GM21381 (cell line): ENCODE results near the gene SMPD4.
A peak's percentile ranks its signal among the peaks of the same experiment; 100 is the strongest.
"Not testable (repeated sequence)": the region's sequence is repeated elsewhere in the genome, so short reads cannot be mapped to it uniquely, and the experiment has no call there.

Experiments
- ATAC-seq: cut with Tn5 transposase; IDR thresholded peaks from one replicate; pipeline ENCODE4 v1.9.1; 2021; ENCODE audit warnings: mild to moderate bottlenecking, moderate library complexity; ENCODE audit not compliant: unreplicated experiment

Gene SMPD4

DNA sequence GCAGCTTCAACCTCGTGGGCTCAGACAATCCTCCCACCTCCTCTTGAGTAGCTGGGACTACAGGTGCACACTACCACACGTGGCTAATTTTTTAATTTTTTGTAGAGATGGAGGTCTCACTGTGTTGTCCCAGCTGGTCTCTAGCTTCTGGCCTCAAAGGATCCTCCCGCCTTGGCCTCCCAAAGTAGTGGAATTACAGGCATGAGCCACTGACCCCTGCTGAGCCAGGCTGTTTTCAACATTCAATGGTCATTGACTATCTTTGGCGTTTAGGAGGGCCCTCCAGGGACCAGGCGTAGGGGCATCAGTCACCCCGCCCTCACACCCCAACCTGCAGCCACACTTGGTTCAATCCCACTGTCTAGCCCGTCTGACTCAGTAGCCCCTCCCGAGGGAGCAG lies 5.9 kb upstream of the SMPD4 start:
- no peak for ATAC-seq

DNA sequence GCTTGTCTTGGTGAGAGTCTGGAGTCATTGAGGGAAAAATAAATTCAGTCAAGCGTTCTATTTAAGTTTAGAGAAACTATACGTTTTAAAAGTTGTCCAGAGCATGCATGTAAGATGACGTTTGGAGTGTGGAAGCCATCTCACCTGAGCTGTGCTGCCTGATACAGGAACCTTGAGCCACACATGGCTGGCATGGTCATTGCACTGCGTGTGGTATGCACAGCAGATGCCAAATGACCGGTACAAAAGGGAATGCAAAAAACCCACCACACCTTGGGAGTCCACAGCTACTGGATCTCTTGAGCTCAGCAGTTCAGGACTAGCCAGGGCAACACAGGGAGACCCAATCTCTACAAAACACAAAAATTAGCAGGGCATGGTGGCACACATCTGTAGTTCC lies 5.0 kb upstream of the SMPD4 start:
- ATAC-seq: no peak

GRCh38 chr2:130185896-130186295 lies 4.5 kb upstream of the SMPD4 start:
- ATAC-seq: no peak

DNA sequence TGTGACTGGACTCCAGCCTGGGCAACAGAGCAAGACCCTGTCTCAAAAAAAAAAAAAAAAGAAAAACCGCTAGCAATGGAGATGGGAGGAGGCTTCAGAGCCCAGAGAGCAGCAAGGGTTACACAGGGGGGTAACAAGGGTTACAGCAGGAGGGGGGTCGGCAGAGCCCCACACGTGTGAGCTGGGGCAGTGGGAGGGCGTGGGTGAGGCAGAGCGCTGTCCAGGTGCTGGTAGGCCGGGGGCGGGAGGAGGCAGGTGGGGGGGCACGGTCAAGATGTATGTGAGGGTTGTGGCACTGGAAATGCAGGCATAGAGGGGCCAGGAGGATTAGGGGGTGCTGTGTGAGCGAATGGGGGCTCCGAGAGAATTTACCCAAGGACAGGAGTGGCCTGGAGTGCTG lies 4.0 kb upstream of the SMPD4 start:
- no peak for ATAC-seq

GRCh38 chr2:130183512-130184373 lies 2.3 kb upstream of the SMPD4 start:
- no peak for ATAC-seq

- peak; percentile 13 for ATAC-seq
Observed at GRCh38 chr2:130182826-130183511, 1.6 kb upstream of the SMPD4 start.

DNA sequence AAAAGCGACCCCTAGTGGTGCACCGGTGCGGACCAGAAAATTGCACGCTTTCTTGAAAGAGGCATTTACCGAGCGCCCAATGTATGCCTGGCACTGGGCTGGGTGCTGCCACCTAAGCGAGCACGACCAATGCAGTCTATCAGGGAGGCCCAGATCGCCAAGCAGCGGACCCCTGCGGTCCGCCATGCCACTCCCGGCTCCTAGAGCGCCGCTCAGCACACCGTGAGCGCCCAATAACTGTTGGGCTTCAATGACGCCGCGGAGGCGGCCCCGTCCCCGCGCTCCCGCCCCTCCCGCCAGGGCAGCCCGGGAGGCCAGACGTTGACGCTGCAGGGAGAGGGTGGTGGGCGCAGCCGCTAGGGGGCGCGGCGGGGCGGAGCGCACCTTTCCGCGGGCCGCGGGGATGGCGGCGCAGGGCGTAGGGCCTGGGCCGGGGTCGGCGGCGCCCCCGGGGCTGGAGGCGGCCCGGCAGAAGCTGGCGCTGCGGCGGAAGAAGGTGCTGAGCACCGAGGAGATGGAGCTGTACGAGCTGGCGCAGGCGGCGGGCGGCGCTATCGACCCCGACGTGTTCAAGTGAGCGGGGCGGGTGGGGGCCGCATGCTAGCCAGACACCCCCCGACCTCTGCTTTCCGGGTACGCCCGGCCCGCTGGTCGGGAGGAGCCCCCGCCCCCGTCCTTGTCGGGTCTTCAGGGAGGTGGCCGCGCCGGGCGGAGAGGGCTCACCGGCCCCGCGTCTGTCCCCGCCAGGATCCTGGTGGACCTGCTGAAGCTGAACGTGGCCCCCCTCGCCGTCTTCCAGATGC lies 679 bp upstream of the SMPD4 start, which contains the start of gene MZT2B:
TSS of gene MZT2B (plus strand) at position 383 of the 803 bp plus-strand sequence. CDS start at position 404, 21 bp downstream.
- ATAC-seq: peak; percentile 80

DNA sequence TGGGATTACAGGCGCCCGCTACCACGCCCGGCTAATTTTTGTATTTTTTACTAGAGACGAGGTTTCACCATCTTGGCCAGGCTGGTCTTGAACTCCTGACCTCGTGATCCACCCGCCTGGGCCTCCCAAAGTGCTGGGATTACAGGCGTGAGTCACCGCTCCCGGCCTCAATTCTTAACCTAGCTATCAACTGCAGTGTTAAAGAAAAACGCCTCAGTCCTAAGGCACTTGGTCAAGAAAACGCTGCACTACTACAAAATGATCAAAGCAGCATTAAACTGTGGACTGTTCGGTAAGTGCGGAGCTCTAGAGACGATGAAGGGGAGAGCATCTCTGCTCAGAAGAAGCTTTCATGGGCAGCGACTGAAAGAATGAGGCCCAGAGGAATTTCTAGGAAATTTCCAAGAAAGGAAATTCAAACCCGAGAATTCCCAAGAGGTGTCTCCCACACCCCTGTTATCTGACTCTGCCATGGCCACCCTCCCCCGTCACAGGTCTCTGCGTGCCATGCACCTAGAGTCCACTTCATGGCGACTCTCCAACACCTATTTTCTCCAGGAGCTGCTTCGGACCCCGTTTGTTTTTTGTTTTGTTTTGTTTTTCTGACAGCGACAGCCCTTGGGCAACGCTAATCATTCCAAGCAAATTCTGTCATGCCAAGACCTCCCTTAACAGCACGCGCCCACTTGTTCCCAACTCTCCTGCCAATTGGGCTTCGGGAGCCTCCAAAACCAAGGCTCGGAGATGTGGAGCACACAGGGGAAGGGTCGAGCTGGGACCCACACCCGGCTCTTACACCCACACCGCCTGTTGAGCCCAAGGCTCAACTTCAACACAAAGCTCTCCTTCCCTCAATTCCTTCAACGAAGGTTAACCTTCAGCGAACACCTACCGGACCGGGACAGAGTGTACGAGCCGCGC lies 738 bp downstream of the SMPD4 start:
- not testable (repeated sequence) for ATAC-seq

DNA sequence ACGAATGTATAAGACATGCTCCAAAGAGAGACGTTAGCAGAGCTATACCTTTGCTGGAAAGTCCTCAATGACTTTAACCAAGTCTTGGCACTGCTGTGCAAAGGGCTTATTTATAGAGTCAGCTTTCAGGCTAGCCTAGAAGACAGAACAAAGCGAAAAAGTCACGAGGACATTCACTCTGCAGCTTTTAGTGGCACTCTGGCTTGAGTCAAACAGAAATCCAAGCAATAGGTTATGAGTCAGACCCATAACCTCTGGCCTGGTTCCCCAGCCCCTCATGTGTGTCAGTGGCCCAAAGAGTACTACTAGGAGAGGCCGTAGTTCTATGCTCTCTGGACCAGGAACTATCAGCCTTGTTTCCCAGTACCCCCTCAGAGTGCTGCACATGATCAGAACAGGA lies 6.5 kb downstream of the SMPD4 start:
- not testable (repeated sequence) for ATAC-seq

DNA sequence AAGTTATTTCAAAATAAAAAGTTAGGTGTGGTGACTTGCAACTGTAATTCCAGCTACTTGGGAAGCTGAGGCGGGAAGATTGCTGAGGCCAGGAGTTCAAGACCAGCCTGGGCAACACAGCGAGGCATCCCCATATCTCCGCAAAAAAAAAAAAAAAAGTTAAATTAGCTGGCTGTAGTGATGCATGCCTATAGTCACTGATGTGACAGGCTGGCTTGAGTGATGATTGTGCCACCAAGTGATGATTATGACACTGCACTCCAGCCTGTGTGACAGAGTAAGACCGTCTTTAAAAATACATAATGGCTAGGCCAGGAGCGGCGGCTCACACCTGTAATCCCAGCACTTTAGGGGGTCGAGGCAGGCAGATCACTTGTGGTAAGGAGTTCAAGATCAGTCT lies 11.5 kb downstream of the SMPD4 start:
- ATAC-seq: no peak

DNA sequence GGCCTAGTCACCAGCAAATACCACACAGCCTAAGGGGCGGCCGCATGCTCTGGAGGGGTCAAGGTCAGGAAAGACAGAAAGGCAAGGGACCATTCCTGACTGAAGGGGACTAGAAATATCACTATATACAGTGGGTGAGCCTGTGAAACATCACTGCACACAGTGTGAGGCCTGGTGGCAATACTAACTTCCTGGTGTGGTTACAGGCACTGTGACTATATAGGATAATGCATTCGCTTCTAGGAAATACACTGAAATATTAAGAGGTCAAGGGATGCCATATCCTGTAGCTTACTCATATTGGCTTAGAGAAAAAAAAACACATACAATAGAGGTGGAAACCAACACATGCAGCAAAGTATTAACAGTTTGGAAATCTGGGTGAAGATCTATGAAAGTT lies 12.2 kb downstream of the SMPD4 start:
- not testable (repeated sequence) for ATAC-seq

GRCh38 chr2:130166611-130167010 lies 14.8 kb downstream of the SMPD4 start:
- ATAC-seq: not testable (repeated sequence)

- no peak for ATAC-seq
Observed at GRCh38 chr2:130165293-130166016, 15.9 kb downstream of the SMPD4 start.

DNA sequence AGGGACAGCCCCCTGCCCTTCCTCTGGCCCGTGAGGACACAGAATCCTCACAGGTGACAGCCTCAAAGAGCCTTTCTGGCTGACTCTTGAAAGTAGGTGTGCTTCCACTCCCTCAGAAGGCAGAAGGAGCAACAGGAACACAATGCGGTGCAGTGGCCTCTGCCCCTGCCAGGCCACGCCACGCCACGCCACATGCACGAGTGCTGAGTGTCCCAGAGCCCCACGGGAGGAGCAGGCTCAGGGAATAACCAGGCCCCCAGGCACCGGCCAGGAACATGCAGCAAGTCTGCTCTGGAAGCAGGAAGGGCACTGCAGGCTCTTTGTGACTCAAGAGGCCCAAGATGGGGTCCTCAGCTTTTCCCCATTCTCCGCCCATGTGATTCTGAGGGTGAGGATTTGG lies 18.4 kb downstream of the SMPD4 start:
- ATAC-seq: no peak

DNA sequence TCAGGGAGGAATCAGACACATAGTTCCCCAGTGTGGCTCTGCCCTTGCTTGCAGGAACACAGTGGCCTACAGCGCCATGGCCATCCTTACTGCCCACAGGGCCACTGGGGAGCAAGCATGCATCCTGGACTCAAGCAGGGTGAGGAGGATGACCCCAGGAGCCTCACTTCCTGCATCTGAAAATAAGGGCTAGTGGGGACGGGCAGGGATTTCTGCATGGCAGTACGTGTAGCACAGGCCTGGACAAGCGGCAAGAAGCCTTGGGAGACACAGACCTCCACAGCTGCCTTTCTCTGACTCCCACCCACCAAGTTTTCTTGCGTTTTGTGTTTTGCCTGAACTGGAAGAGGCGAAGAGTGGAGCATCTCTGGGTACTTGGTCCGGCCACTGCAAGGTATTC lies 18.9 kb downstream of the SMPD4 start:
- not testable (repeated sequence) for ATAC-seq

DNA sequence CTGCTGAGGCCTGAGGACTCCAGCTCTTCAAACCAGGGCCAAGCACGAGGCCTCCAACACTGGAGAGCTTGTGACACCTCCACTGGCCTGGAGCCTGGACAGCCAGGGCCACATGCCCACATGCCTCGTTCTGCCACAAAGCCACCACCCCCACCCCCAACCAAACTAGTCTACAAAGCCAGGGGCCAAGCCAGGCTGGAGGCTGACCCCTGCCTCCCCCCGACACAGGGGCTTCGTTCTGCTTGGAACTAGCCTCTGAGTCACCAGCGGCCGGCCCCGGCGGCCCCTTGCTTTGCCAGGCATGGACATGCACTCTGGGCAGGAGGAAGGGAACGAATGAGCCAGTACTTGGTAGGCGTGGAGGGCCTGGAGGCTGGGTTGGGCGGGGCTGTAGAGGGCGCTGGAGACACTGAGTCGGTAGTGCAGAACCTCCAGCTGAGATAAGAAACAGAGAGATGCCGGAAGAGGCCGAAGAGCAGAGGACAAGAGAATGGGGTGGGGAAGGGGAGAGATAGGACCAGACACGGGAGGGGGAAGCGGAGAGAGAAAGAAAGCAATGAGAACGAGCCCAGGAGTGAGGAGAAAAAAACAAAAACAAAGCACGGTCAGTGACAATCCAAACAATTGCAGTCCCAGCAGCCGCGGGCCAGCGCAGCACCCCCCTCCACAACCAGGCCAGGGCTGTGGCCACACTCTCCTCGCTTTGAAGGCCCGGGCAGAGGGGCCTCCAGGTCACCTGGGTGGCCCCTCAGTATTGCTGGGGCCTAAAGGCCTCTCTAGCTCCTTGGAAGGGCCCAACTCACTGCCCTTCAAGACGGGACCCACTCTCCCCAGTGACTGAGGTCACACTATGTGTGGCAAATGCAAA lies 20.3 kb downstream of the SMPD4 start:
- not testable (repeated sequence) for ATAC-seq

GRCh38 chr2:130160131-130160530 lies 21.3 kb downstream of the SMPD4 start:
- ATAC-seq: no peak

- ATAC-seq: not testable (repeated sequence)
Observed at GRCh38 chr2:130159376-130159775, 22.0 kb downstream of the SMPD4 start.

- no peak for ATAC-seq
Observed at GRCh38 chr2:130158631-130159030, 22.8 kb downstream of the SMPD4 start.
